T-cell (primary cell): ENCODE results near the gene RNF145. TPM values are rescaled to one million over a fixed set of nuclear protein-coding genes. Genes with fewer than 3 reads are reported as not detected.

Experiments used
- ATAC-seq, 4 experiments: fragments of 200-7000 bp in 3 of 4; fragments of 150-1000 bp in 1 of 4; cut with Tn5 transposase; replicated peaks in 1 of 4; 1 replicate in 3 of 4; 2 replicates in 1 of 4; pipeline ENCODE4 v1.10.0; 2021; ENCODE audit warnings: moderate library complexity in 3 of 4, mild to moderate bottlenecking in 2 of 4, moderate number of reproducible peaks in 1 of 4
- CTCF ChIA-PET, 2 donors: fragments of 300-600 bp; sonication (Branson Sonifier 250); formaldehyde crosslinking; loops; one replicate each; lab custom pipeline; 2022; ENCODE audit warnings: antibody characterized with exemption in 2 of 2; lab: Charles Lee
- POLR2A ChIA-PET, 2 donors: fragments of 300-600 bp; sonication (Branson Sonifier 250); formaldehyde crosslinking; loops; one replicate each; lab custom pipeline; 2022; ENCODE audit warnings: antibody characterized with exemption in 2 of 2; lab: Charles Lee
- DNase-seq, 35 experiments: peaks; one replicate each; pipeline versions ENCODE4 v3.0.0 to v3.0.0-alpha.2; 2013 to 2023
- H3K27ac ChIP-seq: one replicate; pipeline ENCODE4 v1.5.1; 2013; ENCODE audit warnings: low read length
- H3K27me3 ChIP-seq, 2 experiments: replicated peaks in 1 of 2; 1 replicate in 1 of 2; 2 replicates in 1 of 2; pipeline versions ENCODE4 v1.6.1 to v1.7.0; 2013; ENCODE audit warnings: low read length in 1 of 2, mixed read lengths in 1 of 2; ENCODE audit not compliant: control insufficient read depth in 2 of 2, insufficient read depth in 2 of 2; ENCODE audit errors: extremely low read depth in 1 of 2
- H3K36me3 ChIP-seq, 2 donors: 1 replicate in 1 of 2; 2 replicates in 1 of 2; pipeline versions ENCODE4 v1.6.1 to v1.7.0; 2013; ENCODE audit warnings: low read length in 1 of 2; ENCODE audit not compliant: control insufficient read depth in 2 of 2, insufficient read depth in 1 of 2; ENCODE audit errors: extremely low read depth in 1 of 2
- H3K4me1 ChIP-seq, 2 experiments: 1 replicate in 1 of 2; 2 replicates in 1 of 2; pipeline versions ENCODE4 v1.6.1 to v1.7.0; 2013; ENCODE audit warnings: low read length in 2 of 2, mixed read lengths in 1 of 2; ENCODE audit not compliant: insufficient read depth in 2 of 2, control insufficient read depth in 1 of 2; ENCODE audit errors: extremely low read depth in 1 of 2
- H3K4me3 ChIP-seq, 2 donors: 1 replicate in 1 of 2; 2 replicates in 1 of 2; pipeline versions ENCODE4 v1.5.1 to v1.7.0; 2013; ENCODE audit warnings: mild to moderate bottlenecking in 2 of 2, low read length in 1 of 2, moderate library complexity in 1 of 2; ENCODE audit not compliant: control insufficient read depth in 1 of 2; ENCODE audit errors: extremely low read depth in 1 of 2
- H3K9me3 ChIP-seq: 2 replicates; pipeline ENCODE4 v1.7.0; 2013
- H3K27ac Mint-ChIP-seq, 2 donors: one replicate each; pipeline ENCODE4 v1.8.0; 2020 to 2021; ENCODE audit warnings: mild to moderate bottlenecking in 2 of 2, mixed read lengths in 2 of 2
- H3K27me3 Mint-ChIP-seq, 2 donors: one replicate each; pipeline ENCODE4 v1.8.0; 2021 to 2022; ENCODE audit warnings: mixed read lengths in 2 of 2
- H3K36me3 Mint-ChIP-seq: one replicate; pipeline ENCODE4 v1.8.0; 2021; ENCODE audit warnings: mixed read lengths
- H3K4me1 Mint-ChIP-seq, 3 donors: one replicate each; pipeline ENCODE4 v1.8.0; 2020 to 2022; ENCODE audit warnings: mixed read lengths in 3 of 3, mild to moderate bottlenecking in 1 of 3
- H3K4me3 Mint-ChIP-seq, 3 donors: one replicate each; pipeline ENCODE4 v1.8.0; 2020 to 2022; ENCODE audit warnings: mild to moderate bottlenecking in 3 of 3, mixed read lengths in 3 of 3, moderate library complexity in 3 of 3
- H3K9me3 Mint-ChIP-seq, 3 donors: one replicate each; pipeline ENCODE4 v1.8.0; 2020 to 2022; ENCODE audit warnings: mixed read lengths in 3 of 3
- WGBS: methylation state at CpG from one replicate; pipeline ENCODE4 v1.1.5; 2013; ENCODE audit warnings: missing lambda C conversion rate; ENCODE audit not compliant: insufficient coverage; 5-methylcytosine and 5-hydroxymethylcytosine counted together
- total RNA-seq, 35 experiments: library from RNA in 6 of 35; stranded (reverse) in 6 of 35; fragments of 120-200 nt in 1 of 35; gene quantifications; one replicate each; pipeline versions ENCODE4 v1.2.1 to v1.2.4 and lab custom pipeline; 2013 to 2026

RNF145 gene
- total RNA-seq, 5 donors from 2014 or later (not counting 1 experiment from before 2014, with no cell fraction given): 54.0 to 62.8 (median 60.1) TPM

GRCh38 chr5:159135896-159136531 lies 73.3 kb downstream of the RNF145 start:
- H3K27me3 Mint-ChIP-seq: peaks cover 18 to 30% of the 10 kb centered on the region in 2 donors
- ChIA-PET POLR2A (no interaction called here), CTCF (interaction anchor here (0.9 to 1.5 kb wide), 3 partner anchors 24 to 1382 kb away, joined by 3 to 6 read pairs (median 5); no protein-coding TSS in a partner anchor)
- H3K9me3 ChIP-seq: no peaks in the 10 kb centered on the region
- H3K4me1 ChIP-seq: no peaks in the 10 kb centered on the region
- H3K4me1 Mint-ChIP-seq: no peaks in the 10 kb centered on the region
- no peak overlapping the region for H3K4me3 ChIP-seq
- no peak for ATAC-seq
- DNase-seq: no peak
- no peaks in the 10 kb centered on the region for H3K36me3 ChIP-seq
- H3K9me3 Mint-ChIP-seq: no peaks in the 10 kb centered on the region
- peaks cover 0 to 12% of the 10 kb centered on the region in 2 experiments for H3K27me3 ChIP-seq
- no CpG with 5 or more reads among the region's 9 CpGs for WGBS
- no peak overlapping the region for H3K27ac ChIP-seq
- no peaks in the 10 kb centered on the region for H3K36me3 Mint-ChIP-seq
- no peak overlapping the region for H3K27ac Mint-ChIP-seq
- H3K4me3 Mint-ChIP-seq: no peak overlapping the region

GRCh38 chr5:159133041-159133741 lies 76.2 kb downstream of the RNF145 start:
- 63% methylated on average over 2 of the region's 11 CpGs for WGBS
- Histone ChIP-seq H3K27ac (no peak overlapping the region), H3K4me3 (no peak overlapping the region), H3K36me3 (no peaks in the 10 kb centered on the region), H3K27me3 (no peaks in the 10 kb centered on the region), H3K4me1 (no peaks in the 10 kb centered on the region), H3K9me3 (no peaks in the 10 kb centered on the region)
- Mint-ChIP-seq H3K27me3 (peaks cover 7 to 13% of the 10 kb centered on the region in 2 donors), H3K27ac (no peak overlapping the region), H3K36me3 (no peaks in the 10 kb centered on the region), H3K4me3 (no peak overlapping the region), H3K4me1 (no peaks in the 10 kb centered on the region), H3K9me3 (no peaks in the 10 kb centered on the region)
- peak in 2 of 35 experiments; percentile 10 to 65 for DNase-seq
- ATAC-seq: peak in 3 of 4 experiments; percentile 30 to 35 (median 32)
- ChIA-PET POLR2A (interaction anchor here in 1 of 2 donors (0.5 kb wide), 1 partner anchor 563 kb away, joined by 3 read pairs; no protein-coding TSS in a partner anchor), CTCF (interaction anchor here (0.6 to 2.5 kb wide), 27 partner anchors 10 to 1315 kb away, joined by 3 to 62 read pairs (median 5); no protein-coding TSS in a partner anchor)

- DNase-seq: no peak
- H3K36me3 ChIP-seq: no peaks in the 10 kb centered on the region
- Mint-ChIP-seq H3K27ac (no peak overlapping the region), H3K27me3 (peaks cover 4 to 7% of the 10 kb centered on the region in 2 donors), H3K9me3 (no peaks in the 10 kb centered on the region), H3K4me3 (no peak overlapping the region), H3K4me1 (no peaks in the 10 kb centered on the region), H3K36me3 (no peaks in the 10 kb centered on the region)
- no peaks in the 10 kb centered on the region for H3K4me1 ChIP-seq
- H3K27me3 ChIP-seq: no peaks in the 10 kb centered on the region
- ChIA-PET CTCF (interaction anchor here (0.6 to 2.5 kb wide), 32 partner anchors 9 to 1370 kb away, joined by 3 to 62 read pairs (median 4); no protein-coding TSS in a partner anchor), POLR2A (no interaction called here)
- H3K4me3 ChIP-seq: no peak overlapping the region
- H3K9me3 ChIP-seq: no peaks in the 10 kb centered on the region
- WGBS: no CpG with 5 or more reads among the region's 5 CpGs
- ATAC-seq: no peak
- H3K27ac ChIP-seq: no peak overlapping the region
Observed at GRCh38 chr5:159132429-159133040, 76.8 kb downstream of the RNF145 start.

- H3K27ac Mint-ChIP-seq: no peak overlapping the region
Observed at GRCh38 chr5:159131951-159132350, 77.4 kb downstream of the RNF145 start.

GRCh38 chr5:159130871-159131270 lies 78.5 kb downstream of the RNF145 start:
- H3K4me1 Mint-ChIP-seq: no peaks in the 10 kb centered on the region
- no peaks in the 10 kb centered on the region for H3K36me3 ChIP-seq
- CTCF ChIA-PET: interaction anchor here (1.5 to 2.5 kb wide), 2 partner anchors 435 to 436 kb away, joined by 7 to 62 read pairs; no protein-coding TSS in a partner anchor
- WGBS: no CpG with 5 or more reads among the region's 3 CpGs
- H3K9me3 Mint-ChIP-seq: peaks cover 0 to 1% (median 1%) of the 10 kb centered on the region in 3 donors
- H3K27me3 ChIP-seq: no peaks in the 10 kb centered on the region
- H3K4me3 Mint-ChIP-seq: no peak overlapping the region
- no peak overlapping the region for H3K27ac Mint-ChIP-seq
- DNase-seq (no peak), ATAC-seq (no peak)
- peaks cover 5% of the 10 kb centered on the region for H3K36me3 Mint-ChIP-seq
- peaks cover 0 to 5% of the 10 kb centered on the region in 2 donors for H3K27me3 Mint-ChIP-seq
- no peak overlapping the region for H3K27ac ChIP-seq
- POLR2A ChIA-PET: no interaction called here
- H3K4me1 ChIP-seq: no peaks in the 10 kb centered on the region
- H3K4me3 ChIP-seq: no peak overlapping the region
- H3K9me3 ChIP-seq: peaks cover 2% of the 10 kb centered on the region

More at GRCh38 chr5:159131951-159132350, 77.4 kb downstream of the RNF145 start:
- H3K9me3 ChIP-seq: no peaks in the 10 kb centered on the region
- no peak for DNase-seq
- H3K27me3 Mint-ChIP-seq: peaks cover 0 to 7% of the 10 kb centered on the region in 2 donors
- H3K4me1 Mint-ChIP-seq: no peaks in the 10 kb centered on the region
- no peak overlapping the region for H3K4me3 ChIP-seq
- WGBS: no CpG with 5 or more reads among the region's 4 CpGs
- H3K27me3 ChIP-seq: no peaks in the 10 kb centered on the region
- no peaks in the 10 kb centered on the region for H3K36me3 ChIP-seq
- no peaks in the 10 kb centered on the region for H3K4me1 ChIP-seq
- no peak overlapping the region for H3K27ac ChIP-seq
- no peaks in the 10 kb centered on the region for H3K36me3 Mint-ChIP-seq
- no peak for ATAC-seq
- H3K4me3 Mint-ChIP-seq: no peak overlapping the region
- no peaks in the 10 kb centered on the region for H3K9me3 Mint-ChIP-seq
- ChIA-PET CTCF (interaction anchor here (0.6 to 2.5 kb wide), 28 partner anchors 9 to 1369 kb away, joined by 3 to 62 read pairs (median 4); no protein-coding TSS in a partner anchor), POLR2A (no interaction called here)

- no peak overlapping the region for H3K4me3 Mint-ChIP-seq
- no peak overlapping the region for H3K27ac Mint-ChIP-seq
- WGBS: 92% methylated on average over 4 of the region's 6 CpGs
- H3K9me3 Mint-ChIP-seq: peaks cover 0 to 12% (median 6%) of the 10 kb centered on the region in 3 donors
- ATAC-seq (no peak), DNase-seq (no peak)
- peaks cover 9% of the 10 kb centered on the region for H3K36me3 Mint-ChIP-seq
- peaks cover 0 to 5% of the 10 kb centered on the region in 2 donors for H3K27me3 Mint-ChIP-seq
- Histone ChIP-seq H3K4me3 (no peak overlapping the region), H3K4me1 (no peaks in the 10 kb centered on the region), H3K36me3 (no peaks in the 10 kb centered on the region), H3K27me3 (no peaks in the 10 kb centered on the region), H3K27ac (no peak overlapping the region), H3K9me3 (peaks cover 4% of the 10 kb centered on the region)
- POLR2A ChIA-PET: no interaction called here
- CTCF ChIA-PET: interaction anchor here in 1 of 2 donors (0.6 to 1.1 kb wide), 3 partner anchors 428 to 1135 kb away, joined by 3 read pairs; no protein-coding TSS in a partner anchor
- peaks cover 0 to 2% (median 0%) of the 10 kb centered on the region in 3 donors for H3K4me1 Mint-ChIP-seq
Observed at GRCh38 chr5:159128070-159128541, 81.2 kb downstream of the RNF145 start.
